ENCODE data around the gene ST6GALNAC6. TPM values are rescaled to one million over a fixed set of nuclear protein-coding genes. Genes with fewer than 3 reads are reported as not detected.

Gene ST6GALNAC6
- total and polyA plus RNA-seq, 2 experiments from 2014 or later, result 31.8 to 47.7 TPM

DNA sequence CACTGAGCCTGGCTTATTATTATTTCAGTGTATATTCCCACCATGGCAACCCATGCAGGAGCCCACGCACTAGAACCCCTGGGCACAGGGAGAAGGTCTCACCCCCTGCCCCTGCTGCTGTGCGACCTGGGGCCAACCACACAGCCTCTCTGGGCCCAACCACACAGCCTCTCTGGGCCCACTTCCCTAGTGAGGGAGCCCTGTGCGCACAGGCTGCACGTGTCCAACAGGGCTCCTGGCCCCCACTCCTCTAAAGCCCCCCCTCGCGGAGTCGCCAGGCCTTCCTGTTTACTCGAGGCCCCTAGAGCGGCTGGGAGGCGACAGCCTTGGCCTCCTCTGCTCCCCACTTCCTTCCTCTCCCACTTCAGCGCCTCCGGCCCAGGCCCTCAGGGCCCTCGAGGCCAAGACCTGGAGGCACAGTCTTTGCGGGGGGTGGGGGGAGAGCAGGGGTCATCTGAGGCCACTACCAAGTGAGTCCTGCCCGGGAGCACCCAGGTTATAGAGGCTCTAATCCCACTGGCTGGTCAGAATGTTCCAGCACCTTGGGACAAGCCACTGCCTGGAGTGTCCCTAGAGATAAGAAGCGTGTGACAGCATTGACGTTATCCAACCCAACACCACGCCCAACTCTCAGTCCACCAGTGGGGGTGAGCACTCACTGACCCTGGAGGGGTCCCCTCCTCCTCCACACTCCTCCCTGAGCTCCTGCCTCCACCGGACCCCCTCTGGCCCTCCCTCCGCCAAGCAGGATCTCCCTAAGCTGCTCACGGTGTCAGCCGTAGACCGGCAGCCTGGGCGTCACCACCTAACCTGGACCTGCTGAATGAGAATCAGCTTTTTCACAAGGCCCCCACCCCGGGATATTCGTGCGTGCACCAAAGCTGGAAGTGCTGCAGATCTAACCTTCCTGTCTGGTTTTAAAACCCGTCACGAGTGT lies 37.1 kb downstream of the ST6GALNAC6 start:
- Histone ChIP-seq H3K4me2 (no peak overlapping the region), H3K79me2 (no peaks in the 10 kb centered on the region), H3K9me2 (replicated peaks; ENCODE audit: insufficient read depth) (no peaks in the 10 kb centered on the region), H3K4me1 (ENCODE audit: insufficient read depth) (peaks cover 24% of the 10 kb centered on the region), H3K4me3 (no peak overlapping the region), H3K27me3 (no peaks in the 10 kb centered on the region), H4K20me1 (ENCODE audit: insufficient read depth, poor library complexity, severe bottlenecking) (no peaks in the 10 kb centered on the region), H3K36me3 (replicated peaks; ENCODE audit: insufficient read depth, low read depth) (no peaks in the 10 kb centered on the region), H3K9me3 (ENCODE audit: low read depth) (no peaks in the 10 kb centered on the region), H2AFZ (no peak overlapping the region), H3K27ac (no peak overlapping the region)
- no peak for DNase-seq (ENCODE audit: low spot score)
- 52% methylated on average over 28 of the region's 29 CpGs for WGBS (ENCODE audit: low lambda C conversion rate, missing lambda C conversion rate)
- TF ChIP-seq, protein P1, sequence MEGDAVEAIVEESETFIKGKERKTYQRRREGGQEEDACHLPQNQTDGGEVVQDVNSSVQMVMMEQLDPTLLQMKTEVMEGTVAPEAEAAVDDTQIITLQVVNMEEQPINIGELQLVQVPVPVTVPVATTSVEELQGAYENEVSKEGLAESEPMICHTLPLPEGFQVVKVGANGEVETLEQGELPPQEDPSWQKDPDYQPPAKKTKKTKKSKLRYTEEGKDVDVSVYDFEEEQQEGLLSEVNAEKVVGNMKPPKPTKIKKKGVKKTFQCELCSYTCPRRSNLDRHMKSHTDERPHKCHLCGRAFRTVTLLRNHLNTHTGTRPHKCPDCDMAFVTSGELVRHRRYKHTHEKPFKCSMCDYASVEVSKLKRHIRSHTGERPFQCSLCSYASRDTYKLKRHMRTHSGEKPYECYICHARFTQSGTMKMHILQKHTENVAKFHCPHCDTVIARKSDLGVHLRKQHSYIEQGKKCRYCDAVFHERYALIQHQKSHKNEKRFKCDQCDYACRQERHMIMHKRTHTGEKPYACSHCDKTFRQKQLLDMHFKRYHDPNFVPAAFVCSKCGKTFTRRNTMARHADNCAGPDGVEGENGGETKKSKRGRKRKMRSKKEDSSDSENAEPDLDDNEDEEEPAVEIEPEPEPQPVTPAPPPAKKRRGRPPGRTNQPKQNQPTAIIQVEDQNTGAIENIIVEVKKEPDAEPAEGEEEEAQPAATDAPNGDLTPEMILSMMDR (IDR thresholded peaks at IDR 0.05; ENCODE audit: poor library complexity), result no peak
- no peak for TF ChIP-seq EZH2 (IDR thresholded peaks at IDR 0.05; ENCODE audit: borderline replicate concordance)
- TF ChIP-seq EZH2phosphoT487 (IDR thresholded peaks at IDR 0.05; ENCODE audit: low read depth, severe bottlenecking, unreplicated experiment), result no peak

DNA sequence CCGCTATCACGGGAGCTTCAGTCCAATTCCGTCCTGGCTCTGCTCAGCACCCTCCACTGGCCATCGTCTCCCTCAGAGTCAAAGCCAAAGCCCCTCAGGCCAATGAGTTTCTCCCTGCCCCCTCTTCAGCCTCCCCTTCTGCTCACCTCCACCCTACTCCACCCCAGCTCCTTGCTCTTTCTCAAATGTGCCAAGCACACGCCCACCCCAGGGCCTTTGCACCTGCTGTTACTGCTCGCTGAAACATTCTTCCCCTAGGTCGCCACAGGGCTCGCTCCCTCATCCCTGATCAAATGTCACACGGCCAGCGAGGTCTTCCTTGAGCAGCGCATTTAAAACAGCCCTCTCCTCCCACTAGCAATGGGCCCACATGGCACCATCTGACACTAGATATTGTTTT lies 38.6 kb downstream of the ST6GALNAC6 start:
- Histone ChIP-seq H3K4me3 (no peak overlapping the region), H3K4me2 (no peak overlapping the region), H2AFZ (no peak overlapping the region), H3K36me3 (replicated peaks; ENCODE audit: insufficient read depth, low read depth) (no peaks in the 10 kb centered on the region), H3K27me3 (no peaks in the 10 kb centered on the region), H3K27ac (no peak overlapping the region), H4K20me1 (ENCODE audit: insufficient read depth, poor library complexity, severe bottlenecking) (no peaks in the 10 kb centered on the region), H3K9me3 (ENCODE audit: low read depth) (no peaks in the 10 kb centered on the region), H3K4me1 (ENCODE audit: insufficient read depth) (peaks cover 24% of the 10 kb centered on the region), H3K79me2 (no peaks in the 10 kb centered on the region), H3K9me2 (replicated peaks; ENCODE audit: insufficient read depth) (no peaks in the 10 kb centered on the region)
- TF ChIP-seq EZH2phosphoT487 (IDR thresholded peaks at IDR 0.05; ENCODE audit: low read depth, severe bottlenecking, unreplicated experiment), result no peak
- TF ChIP-seq EZH2 (IDR thresholded peaks at IDR 0.05; ENCODE audit: borderline replicate concordance), result no peak
- TF ChIP-seq, protein P1 (IDR thresholded peaks at IDR 0.05; ENCODE audit: poor library complexity), result no peak
- 95% methylated on average over 11 of the region's 11 CpGs for WGBS (ENCODE audit: low lambda C conversion rate, missing lambda C conversion rate)
- DNase-seq (ENCODE audit: low spot score), result no peak

DNA sequence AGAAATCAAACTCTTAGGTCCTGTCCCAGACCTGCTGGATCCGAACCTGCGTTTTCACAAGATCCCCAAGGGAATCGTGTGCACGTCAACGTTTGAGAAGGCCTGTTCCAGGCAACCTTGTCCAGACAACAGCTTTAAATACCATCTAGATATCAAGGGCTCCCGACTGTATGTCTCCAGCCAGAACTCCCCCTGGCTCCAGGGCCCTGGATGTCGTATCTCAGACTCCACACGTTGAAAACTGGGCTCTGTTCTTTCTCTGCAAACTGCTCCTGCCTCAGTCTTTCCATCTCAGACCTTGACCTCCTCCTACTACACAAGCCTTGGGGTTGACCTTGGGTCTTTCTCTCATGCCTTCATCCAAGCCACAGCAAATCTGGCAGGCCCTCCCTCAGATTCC lies 39.1 kb downstream of the ST6GALNAC6 start:
- no peaks in the 10 kb centered on the region for H3K27me3 ChIP-seq
- H3K9me2 ChIP-seq (replicated peaks; ENCODE audit: insufficient read depth), result no peaks in the 10 kb centered on the region
- 53% methylated on average over 8 of the region's 8 CpGs for WGBS (ENCODE audit: low lambda C conversion rate, missing lambda C conversion rate)
- no peaks in the 10 kb centered on the region for H3K79me2 ChIP-seq
- TF ChIP-seq EZH2phosphoT487 (IDR thresholded peaks at IDR 0.05; ENCODE audit: low read depth, severe bottlenecking, unreplicated experiment) (no peak), EZH2 (IDR thresholded peaks at IDR 0.05; ENCODE audit: borderline replicate concordance) (no peak)
- TF ChIP-seq, protein P1 (IDR thresholded peaks at IDR 0.05; ENCODE audit: poor library complexity), result no peak
- no peaks in the 10 kb centered on the region for H3K9me3 ChIP-seq (ENCODE audit: low read depth)
- no peak for DNase-seq (ENCODE audit: low spot score)
- H2AFZ ChIP-seq, result no peak overlapping the region
- peaks cover 19% of the 10 kb centered on the region for H3K4me1 ChIP-seq (ENCODE audit: insufficient read depth)
- H3K4me2 ChIP-seq, result no peak overlapping the region
- H4K20me1 ChIP-seq (ENCODE audit: insufficient read depth, poor library complexity, severe bottlenecking), result no peaks in the 10 kb centered on the region
- no peak overlapping the region for H3K4me3 ChIP-seq
- no peaks in the 10 kb centered on the region for H3K36me3 ChIP-seq (replicated peaks; ENCODE audit: insufficient read depth, low read depth)
- H3K27ac ChIP-seq, result peak overlapping the region; percentile 16
